GM18511 (cell line): ENCODE results near the gene TAF1C.

Experiments used
- ATAC-seq: cut with Tn5 transposase; IDR thresholded peaks from one replicate; pipeline ENCODE4 v1.9.1; 2021; ENCODE audit warnings: mild to moderate bottlenecking, moderate library complexity; ENCODE audit not compliant: unreplicated experiment

Gene TAF1C

GRCh38 chr16:84161801-84162200, 25.1 kb downstream of the TAF1C start:
- ATAC-seq = no peak

DNA sequence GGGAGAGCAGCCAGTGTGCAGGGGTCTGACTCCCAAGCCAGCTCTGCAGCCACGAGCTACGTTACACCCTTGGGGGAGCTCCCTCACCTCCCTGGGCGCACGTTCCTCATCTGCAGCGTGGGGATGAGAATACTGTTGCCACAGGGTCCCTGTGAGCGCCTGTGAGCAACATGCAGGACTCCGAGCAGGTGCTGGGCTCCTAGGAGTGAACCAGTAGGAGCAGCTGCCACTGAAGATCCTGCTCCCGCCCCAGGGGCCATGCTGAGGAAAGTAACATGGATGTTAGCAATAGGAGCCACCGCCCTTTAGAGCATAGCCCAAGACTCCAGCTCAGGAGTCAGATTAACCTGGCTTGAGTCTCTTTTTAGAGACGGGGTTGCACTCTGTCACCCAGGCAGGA, 25.8 kb downstream of the TAF1C start:
- no peak for ATAC-seq

DNA sequence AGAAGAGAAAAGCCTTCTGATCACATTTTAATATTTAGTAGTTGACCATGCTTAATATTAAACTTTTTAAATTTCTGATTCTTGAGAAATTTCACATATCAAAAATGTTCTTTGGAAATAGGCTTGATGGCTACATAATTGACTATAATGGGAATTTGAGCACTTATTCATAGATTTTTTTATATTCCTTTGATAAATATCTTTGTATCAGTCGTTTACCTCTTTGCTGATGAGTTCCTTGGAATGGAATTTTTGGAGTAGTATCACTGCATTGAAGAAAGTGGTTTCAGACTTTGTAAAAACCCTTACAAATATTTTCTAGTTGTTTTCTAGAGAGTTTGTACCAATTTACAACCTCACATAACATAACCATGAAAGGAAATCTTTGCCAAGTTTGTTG, 27.1 kb downstream of the TAF1C start:
- ATAC-seq = no peak

DNA sequence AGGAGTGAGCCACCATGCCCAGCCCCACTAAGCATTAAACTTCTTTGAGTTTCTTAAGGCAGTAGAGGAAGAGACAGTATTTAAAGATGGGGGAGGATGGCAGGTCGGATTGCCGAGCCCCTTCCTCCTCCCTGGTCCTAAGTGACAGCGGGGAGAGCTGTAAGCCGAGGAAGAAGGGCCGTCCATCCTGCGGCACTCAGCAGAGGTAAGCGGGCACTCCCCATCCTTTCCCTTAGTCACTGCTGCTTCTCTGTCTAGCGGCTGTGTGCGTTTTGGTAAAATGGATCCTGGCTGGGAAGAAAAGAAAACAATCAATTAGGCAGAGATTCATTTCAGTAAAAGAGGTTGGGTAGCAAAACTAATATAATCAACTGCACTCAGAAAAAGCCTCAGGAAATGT, 27.9 kb downstream of the TAF1C start:
- no peak for ATAC-seq

DNA sequence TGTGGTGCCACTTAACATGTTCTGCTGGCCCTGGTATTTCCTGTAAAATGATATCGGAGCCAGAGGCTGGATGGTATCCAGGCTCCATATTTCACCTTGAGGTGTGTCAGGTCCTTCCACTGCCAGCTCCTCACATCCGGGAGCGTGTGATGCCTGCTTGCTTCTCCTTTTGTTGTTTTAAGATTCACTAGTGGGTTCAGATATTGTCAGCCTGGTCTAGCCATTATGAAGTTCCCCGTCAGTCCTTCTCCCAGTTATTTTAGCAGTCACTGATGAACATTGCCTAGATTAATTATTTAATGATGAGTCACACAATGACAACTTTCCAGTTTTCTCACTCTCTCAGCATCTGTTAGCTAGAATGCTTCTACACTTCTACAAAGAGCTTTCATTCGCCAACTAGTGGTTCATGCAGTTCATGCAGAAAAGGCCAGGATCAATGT, 30.5 kb downstream of the TAF1C start:
- no peak for ATAC-seq

DNA sequence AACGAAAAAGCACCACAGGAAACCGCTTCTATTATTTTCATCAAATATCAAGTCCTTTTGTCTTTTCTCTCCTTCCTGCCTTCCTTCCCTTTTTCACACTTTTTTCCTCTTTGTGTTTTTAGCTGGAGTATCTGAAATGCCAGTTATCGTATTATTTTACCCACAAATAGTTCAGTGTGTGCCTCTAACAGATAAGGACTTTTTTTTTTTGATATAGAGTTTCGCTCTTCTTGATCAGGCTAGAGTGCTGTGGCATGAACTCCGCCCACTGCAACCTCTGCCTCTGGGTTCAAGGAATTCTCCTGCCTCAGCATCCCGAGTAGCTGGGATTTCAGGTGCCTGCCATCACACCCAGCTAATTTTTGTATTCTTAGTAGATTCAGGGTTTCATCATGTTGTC, 31.1 kb downstream of the TAF1C start:
- no peak for ATAC-seq

DNA sequence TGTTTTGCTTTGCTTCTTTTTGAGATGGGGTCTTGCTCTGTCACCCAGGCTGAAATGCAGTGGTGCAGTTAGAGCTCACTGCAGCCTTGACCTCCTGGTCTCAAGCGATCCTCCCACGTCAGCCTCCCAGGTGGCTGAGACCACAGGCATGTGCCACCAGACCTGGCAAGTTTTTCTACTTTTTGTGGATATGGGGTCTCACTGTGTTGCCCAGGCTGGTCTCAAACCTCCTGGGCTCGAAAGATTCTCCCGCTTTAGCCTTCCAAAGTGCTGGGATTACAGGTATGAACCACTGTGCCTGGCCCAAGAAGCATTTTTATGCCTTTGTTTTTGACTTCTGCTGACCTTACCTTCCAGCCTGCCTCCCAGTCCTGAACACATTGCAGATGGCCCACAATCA, 31.6 kb downstream of the TAF1C start:
- no peak for ATAC-seq

DNA sequence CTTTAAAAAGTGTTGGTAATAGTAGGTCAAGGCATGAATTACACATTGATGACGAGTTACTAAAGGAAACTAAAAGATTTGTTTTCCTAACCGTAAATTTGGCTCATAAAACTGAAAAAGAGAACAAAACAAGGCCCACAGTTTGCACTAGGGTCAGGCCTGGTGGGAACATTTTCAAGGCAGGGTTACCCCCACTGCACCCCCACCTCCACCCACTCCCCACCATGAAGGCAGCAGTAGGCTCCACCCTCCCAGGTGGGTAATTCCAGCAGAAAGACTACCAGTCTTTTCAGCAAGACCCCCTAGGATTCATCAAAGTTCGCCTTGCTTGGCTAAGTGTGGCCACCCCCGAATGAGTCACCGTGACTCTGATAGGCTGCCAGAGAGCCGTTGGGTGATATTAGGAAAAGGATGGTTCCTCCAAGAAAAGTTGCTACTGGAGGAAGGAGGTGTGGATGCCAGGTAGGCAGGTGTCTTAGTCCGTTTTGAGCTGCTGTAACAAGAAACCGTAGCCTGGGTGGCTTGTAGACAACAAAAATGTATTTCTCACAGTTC, 33.1 kb downstream of the TAF1C start:
- no peak for ATAC-seq

DNA sequence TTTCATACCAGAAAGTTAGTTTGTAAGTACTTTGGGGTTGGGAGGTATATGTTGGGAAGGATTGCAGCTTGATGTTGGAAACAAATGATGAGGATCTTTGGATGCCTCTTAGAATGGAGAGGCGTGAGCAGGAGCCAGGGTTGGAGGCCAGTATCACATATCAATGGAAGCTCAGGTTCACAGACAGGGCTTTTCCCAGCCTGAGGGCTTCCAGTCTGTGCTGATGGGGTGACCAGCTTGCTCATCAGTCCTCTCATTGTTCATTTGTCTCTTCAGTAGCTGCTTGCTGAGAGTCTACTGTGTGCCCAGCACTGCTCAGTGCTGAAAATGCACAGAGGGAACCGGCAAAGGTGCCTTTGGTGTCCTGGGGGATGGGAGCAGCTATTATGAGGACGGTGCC, 35.9 kb downstream of the TAF1C start:
- no peak for ATAC-seq

- ATAC-seq = peak; percentile 77
These were observed 41.8 kb downstream of the TAF1C start, which contains the start of the genes DNAAF1 and HSDL1 for GRCh38 chr16:84144859-84145639. TSS of gene DNAAF1 (plus strand) at chr16:84145308. CDS start at chr16:84145441, 133 bp downstream. TSS of gene HSDL1 (minus strand) at chr16:84145177. CDS start at chr16:84131321, 13,856 bp downstream.

DNA sequence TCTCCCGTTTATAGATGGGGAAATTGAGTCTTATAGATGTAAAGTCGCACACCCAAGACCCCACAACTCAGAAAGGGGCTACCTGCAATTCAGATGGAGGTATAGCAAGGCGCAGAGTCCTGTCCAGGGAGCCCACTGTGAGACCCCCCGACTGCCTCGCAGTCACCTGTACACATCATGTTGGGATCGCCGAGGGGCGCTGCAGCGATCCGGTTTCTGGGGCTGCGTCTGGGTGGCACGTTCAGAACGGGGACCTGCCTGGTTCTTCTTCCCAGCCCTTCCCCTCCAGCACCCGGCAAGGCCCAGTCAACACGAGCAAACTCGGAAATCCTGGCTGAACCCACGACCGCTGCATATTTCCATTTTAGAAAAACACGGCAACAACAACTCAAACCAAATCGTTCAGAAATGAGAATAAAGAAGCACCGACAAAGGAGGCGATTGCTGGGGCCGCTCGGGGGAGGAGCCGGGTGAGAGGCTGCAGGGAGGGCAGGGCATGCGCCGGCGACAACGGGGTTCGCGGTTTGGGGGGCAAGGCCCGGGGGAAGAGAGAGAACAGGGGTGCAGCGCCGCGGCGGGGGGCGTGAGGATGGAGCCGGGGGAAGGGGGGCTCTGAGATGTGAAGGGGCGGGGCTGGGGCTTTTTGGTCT, 42.5 kb downstream of the TAF1C start:
- ATAC-seq = peak; percentile 40

DNA sequence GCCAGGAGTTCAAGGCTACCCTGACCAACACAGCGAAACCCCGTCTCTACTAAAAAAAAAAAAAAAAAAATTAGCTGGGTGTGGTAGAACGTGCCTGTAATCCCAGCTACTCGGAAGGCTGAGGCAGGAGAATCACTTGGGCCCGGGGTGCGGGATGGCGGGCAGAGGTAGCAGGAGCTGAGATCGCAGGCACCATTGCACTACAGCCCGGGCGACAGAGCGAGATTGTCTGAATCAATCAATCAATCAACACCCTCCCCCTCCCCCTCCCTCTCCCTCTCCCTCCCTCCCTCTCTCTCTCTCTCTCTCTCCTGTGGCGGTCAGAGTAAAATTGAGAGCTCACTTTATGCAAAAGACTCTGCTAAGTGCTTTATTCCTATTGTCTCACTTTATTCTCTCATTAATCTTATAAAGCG, 43.1 kb downstream of the TAF1C start:
- no peak for ATAC-seq

DNA sequence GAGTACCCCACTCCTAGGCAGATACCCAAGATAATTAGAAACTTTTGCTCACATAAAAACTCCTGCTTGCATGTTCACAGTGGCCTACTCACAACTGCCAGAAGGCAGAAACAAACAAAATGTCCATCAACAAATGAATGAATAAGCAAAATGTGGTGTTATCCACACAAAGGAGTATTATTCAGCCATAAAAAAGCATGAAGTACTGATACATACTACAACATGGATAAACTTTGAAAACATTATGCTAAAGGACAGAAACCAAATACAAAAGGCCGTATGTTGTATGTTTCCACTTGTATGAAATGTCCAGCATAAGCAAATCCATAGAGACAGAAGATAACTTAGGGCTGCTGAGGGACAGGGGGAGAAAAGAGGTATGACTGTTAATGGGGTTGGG, 43.8 kb downstream of the TAF1C start:
- ATAC-seq = no peak

DNA sequence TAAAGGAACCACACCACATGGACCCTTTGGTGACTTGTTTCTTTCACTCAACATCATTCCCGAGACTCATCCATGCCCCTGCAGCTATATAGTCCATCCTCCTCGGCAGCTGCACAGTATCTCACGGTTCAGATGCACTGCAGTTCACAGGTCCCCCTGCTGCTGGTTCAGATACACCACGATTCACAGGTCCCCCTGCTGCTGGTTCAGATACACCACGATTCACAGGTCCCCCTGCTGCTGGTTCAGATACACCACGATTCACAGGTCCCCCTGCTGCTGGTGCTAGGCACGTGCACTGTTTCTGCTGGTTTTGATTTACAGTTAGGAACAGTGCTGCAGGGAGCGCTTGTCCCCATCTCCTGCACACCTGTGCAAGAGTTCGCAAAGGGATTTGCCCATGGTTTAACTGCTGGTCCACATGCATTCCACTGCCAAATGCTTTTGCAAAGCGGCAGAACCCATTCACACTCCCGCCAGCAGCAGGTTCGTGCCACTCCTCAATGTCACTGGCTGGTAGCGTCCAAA, 45.6 kb downstream of the TAF1C start:
- ATAC-seq = no peak

DNA sequence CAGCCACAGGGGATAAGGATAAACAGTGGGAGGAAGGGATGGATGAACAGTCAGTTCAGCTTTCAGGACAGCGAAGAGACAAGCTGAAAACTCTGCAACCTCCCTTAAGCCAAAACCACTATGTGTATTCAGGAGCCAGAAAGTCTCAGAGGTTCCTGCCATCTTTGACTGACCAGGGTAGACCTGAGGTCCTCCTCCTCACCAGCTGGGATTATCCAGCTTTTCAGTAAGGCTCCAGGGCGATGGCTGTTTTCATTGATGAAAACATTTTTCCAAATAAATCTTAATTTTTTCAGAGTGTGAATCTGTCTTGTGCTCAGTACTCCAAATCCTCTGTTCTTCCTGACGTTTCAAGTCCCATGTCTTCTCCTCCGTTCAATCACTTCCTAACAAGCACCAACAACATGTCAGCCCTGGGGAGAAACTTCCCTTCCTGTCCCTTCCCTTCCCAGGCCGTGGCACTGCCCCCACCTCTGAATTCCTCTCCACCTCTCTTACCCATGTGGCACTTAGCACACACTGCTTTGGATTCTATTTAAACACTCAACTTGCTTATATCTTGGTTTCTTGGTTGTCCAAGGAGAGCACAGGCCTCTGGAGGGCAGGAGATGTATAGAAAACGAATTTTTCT, 47.1 kb downstream of the TAF1C start:
- no peak for ATAC-seq

- peak; percentile 92 for ATAC-seq
These were observed 47.8 kb downstream of the TAF1C start for GRCh38 chr16:84138824-84139627.

- no peak for ATAC-seq
These were observed 48.4 kb downstream of the TAF1C start for GRCh38 chr16:84138500-84138823.

DNA sequence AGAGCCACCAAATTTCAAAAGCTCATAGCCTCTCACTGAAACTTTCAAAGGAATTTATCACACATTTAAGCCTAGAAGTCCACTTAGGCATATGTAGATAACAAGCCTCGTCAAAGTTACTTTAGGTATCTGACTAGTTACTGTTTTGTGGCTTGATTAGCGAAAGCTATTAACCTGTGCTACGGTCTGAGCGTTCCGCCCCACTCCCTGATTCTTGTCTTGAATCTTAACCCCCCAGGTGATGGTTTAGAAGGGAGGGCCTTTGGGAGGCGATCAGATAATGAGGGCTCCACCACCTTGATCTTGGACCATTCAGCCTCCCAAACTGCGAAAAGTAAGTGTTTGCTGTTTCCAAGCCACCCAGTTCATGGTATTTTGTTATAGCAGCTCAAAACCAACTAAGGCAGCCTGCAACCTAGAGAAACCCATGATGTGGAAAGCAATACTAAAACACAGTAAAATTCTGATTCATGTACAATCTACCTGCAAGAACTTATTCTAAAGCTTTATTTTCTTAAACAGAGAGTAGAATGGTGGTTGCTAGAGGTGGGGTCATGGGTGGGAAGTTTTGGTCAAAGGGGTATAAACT, 49.0 kb downstream of the TAF1C start:
- ATAC-seq = no peak

GRCh38 chr16:84137287-84137686, 49.6 kb downstream of the TAF1C start:
- ATAC-seq = no peak
